GM18499 (cell line): ENCODE results near the gene ATF1.
"Not testable (repeated sequence)": the region's sequence is repeated elsewhere in the genome, so short reads cannot be mapped to it uniquely, and the experiment has no call there.

Source experiments
- ATAC-seq: cut with Tn5 transposase; IDR thresholded peaks from one replicate; pipeline ENCODE4 v1.9.1; 2021; ENCODE audit warnings: moderate number of reproducible peaks; ENCODE audit not compliant: insufficient read depth, unreplicated experiment

Gene ATF1

GRCh38 chr12:50788561-50788960 is 24.7 kb downstream of the ATF1 start:
- no peak for ATAC-seq

GRCh38 chr12:50790081-50790480 is 26.2 kb downstream of the ATF1 start:
- no peak for ATAC-seq

- no peak for ATAC-seq
Measured at GRCh38 chr12:50799908-50800307, 36.0 kb downstream of the ATF1 start.

- no peak for ATAC-seq
Measured at GRCh38 chr12:50803230-50803875, 39.5 kb downstream of the ATF1 start.

- ATAC-seq: no peak
Measured at GRCh38 chr12:50806176-50806575, 42.3 kb downstream of the ATF1 start.

- ATAC-seq: not testable (repeated sequence)
Measured at GRCh38 chr12:50809131-50809530, 45.2 kb downstream of the ATF1 start.

- not testable (repeated sequence) for ATAC-seq
Measured at GRCh38 chr12:50814921-50815320, 51.0 kb downstream of the ATF1 start.

GRCh38 chr12:50820177-50820576 is 56.3 kb downstream of the ATF1 start:
- ATAC-seq: no peak

- ATAC-seq: no peak
Measured at GRCh38 chr12:50822082-50822481, 58.2 kb downstream of the ATF1 start.

- ATAC-seq: not testable (repeated sequence)
Measured at GRCh38 chr12:50823724-50824123, 59.8 kb downstream of the ATF1 start.

GRCh38 chr12:50824914-50825313 is 61.0 kb downstream of the ATF1 start:
- no peak for ATAC-seq

GRCh38 chr12:50825372-50825838 is 61.5 kb downstream of the ATF1 start:
- ATAC-seq: no peak

- no peak for ATAC-seq
Measured at GRCh38 chr12:50828121-50828520, 64.2 kb downstream of the ATF1 start.

- ATAC-seq: no peak
Measured at GRCh38 chr12:50828886-50829285, 65.0 kb downstream of the ATF1 start.

GRCh38 chr12:50833801-50834200 is 69.9 kb downstream of the ATF1 start:
- ATAC-seq: not testable (repeated sequence)

GRCh38 chr12:50839042-50839441 is 75.1 kb downstream of the ATF1 start:
- no peak for ATAC-seq

- no peak for ATAC-seq
Measured at GRCh38 chr12:50840809-50841487, 77.0 kb downstream of the ATF1 start.

GRCh38 chr12:50841716-50842531 is 78.0 kb downstream of the ATF1 start:
- ATAC-seq: no peak

- ATAC-seq: no peak
Measured at GRCh38 chr12:50842637-50843493, 79.0 kb downstream of the ATF1 start, which contains the start of gene TMPRSS12. TMPRSS12 (plus strand) TSS chr12:50842926; CDS start chr12:50842965, 39 bp downstream.

GRCh38 chr12:50845021-50845647 is 81.2 kb downstream of the ATF1 start:
- no peak for ATAC-seq
